HEK293 (cell line): ENCODE data around the gene HMGXB3.

Source experiments
- GLIS2 ChIP-seq: fragments of 450-650 bp; formaldehyde crosslinking; IDR thresholded peaks from 2 replicates; pipeline ENCODE4 v1.5.1; 2016; ENCODE audit warnings: missing biosample characterization, missing genetic modification characterization
- KLF16 ChIP-seq: fragments of 450-650 bp; formaldehyde crosslinking; IDR thresholded peaks from 2 replicates; pipeline ENCODE4 v1.5.1; 2017; ENCODE audit warnings: missing biosample characterization, missing genetic modification characterization
- MEIS1 ChIP-seq: sonication (generic); formaldehyde crosslinking; IDR thresholded peaks from 2 replicates; pipeline ENCODE4 v1.8.1; 2022; ENCODE audit warnings: missing genetic modification reagents, mild to moderate bottlenecking, borderline replicate concordance
- MYNN ChIP-seq: fragments of 450-650 bp; formaldehyde crosslinking; IDR thresholded peaks from 2 replicates; pipeline ENCODE4 v1.5.1; 2016; ENCODE audit warnings: missing biosample characterization, missing genetic modification characterization, borderline replicate concordance
- ZNF24 ChIP-seq: fragments of 450-650 bp; formaldehyde crosslinking; IDR thresholded peaks from 2 replicates; pipeline ENCODE4 v1.5.1; 2016; ENCODE audit warnings: missing biosample characterization, missing genetic modification characterization
- ZNF274 ChIP-seq, 2 experiments: fragments of 200-500 bp in 1 of 2; fragments of 450-650 bp in 1 of 2; sonication (Bioruptor generic) in 1 of 2; formaldehyde crosslinking in 1 of 2; IDR thresholded peaks; 2 replicates each; pipeline versions ENCODE4 v1.5.1 to v1.6.1; 2014 to 2016; ENCODE audit warnings: borderline replicate concordance in 1 of 2, inconsistent platforms in 1 of 2, low read length in 1 of 2, missing biosample characterization in 1 of 2, missing genetic modification characterization in 1 of 2
- ZNF366 ChIP-seq: fragments of 450-650 bp; formaldehyde crosslinking; conservative IDR thresholded peaks from 2 replicates; pipeline ENCODE4 v1.5.1; 2016; ENCODE audit warnings: missing biosample characterization, missing genetic modification characterization
- TF ChIP-seq, protein P1 (sequence below): fragments of 450-650 bp; formaldehyde crosslinking; IDR thresholded peaks from 2 replicates; pipeline ENCODE4 v1.5.1; 2016; ENCODE audit warnings: missing biosample characterization, missing genetic modification characterization
- TF ChIP-seq, protein P2 (sequence below): fragments of 450-650 bp; formaldehyde crosslinking; IDR thresholded peaks from 2 replicates; pipeline ENCODE4 v1.5.1; 2016; ENCODE audit warnings: missing biosample characterization, missing genetic modification characterization

GRCh38 chr5:150057511-150057910 lies 57.0 kb downstream of the HMGXB3 start:
- TF ChIP-seq, protein P1, sequence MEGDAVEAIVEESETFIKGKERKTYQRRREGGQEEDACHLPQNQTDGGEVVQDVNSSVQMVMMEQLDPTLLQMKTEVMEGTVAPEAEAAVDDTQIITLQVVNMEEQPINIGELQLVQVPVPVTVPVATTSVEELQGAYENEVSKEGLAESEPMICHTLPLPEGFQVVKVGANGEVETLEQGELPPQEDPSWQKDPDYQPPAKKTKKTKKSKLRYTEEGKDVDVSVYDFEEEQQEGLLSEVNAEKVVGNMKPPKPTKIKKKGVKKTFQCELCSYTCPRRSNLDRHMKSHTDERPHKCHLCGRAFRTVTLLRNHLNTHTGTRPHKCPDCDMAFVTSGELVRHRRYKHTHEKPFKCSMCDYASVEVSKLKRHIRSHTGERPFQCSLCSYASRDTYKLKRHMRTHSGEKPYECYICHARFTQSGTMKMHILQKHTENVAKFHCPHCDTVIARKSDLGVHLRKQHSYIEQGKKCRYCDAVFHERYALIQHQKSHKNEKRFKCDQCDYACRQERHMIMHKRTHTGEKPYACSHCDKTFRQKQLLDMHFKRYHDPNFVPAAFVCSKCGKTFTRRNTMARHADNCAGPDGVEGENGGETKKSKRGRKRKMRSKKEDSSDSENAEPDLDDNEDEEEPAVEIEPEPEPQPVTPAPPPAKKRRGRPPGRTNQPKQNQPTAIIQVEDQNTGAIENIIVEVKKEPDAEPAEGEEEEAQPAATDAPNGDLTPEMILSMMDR (tag by site-specific recombination), result no peak
- no peak for TF ChIP-seq ZNF274 (IDR thresholded peaks at IDR 0.05; ENCODE audit: low read length)
- TF ChIP-seq ZNF274 (tag by site-specific recombination; IDR thresholded peaks at IDR 0.05; ENCODE audit: borderline replicate concordance), result no peak
- no peak for TF ChIP-seq MYNN
- TF ChIP-seq KLF16, result no peak
- TF ChIP-seq ZNF366, result no peak
- no peak for TF ChIP-seq MEIS1 (CRISPR knock-in tag)
- TF ChIP-seq, protein P2, sequence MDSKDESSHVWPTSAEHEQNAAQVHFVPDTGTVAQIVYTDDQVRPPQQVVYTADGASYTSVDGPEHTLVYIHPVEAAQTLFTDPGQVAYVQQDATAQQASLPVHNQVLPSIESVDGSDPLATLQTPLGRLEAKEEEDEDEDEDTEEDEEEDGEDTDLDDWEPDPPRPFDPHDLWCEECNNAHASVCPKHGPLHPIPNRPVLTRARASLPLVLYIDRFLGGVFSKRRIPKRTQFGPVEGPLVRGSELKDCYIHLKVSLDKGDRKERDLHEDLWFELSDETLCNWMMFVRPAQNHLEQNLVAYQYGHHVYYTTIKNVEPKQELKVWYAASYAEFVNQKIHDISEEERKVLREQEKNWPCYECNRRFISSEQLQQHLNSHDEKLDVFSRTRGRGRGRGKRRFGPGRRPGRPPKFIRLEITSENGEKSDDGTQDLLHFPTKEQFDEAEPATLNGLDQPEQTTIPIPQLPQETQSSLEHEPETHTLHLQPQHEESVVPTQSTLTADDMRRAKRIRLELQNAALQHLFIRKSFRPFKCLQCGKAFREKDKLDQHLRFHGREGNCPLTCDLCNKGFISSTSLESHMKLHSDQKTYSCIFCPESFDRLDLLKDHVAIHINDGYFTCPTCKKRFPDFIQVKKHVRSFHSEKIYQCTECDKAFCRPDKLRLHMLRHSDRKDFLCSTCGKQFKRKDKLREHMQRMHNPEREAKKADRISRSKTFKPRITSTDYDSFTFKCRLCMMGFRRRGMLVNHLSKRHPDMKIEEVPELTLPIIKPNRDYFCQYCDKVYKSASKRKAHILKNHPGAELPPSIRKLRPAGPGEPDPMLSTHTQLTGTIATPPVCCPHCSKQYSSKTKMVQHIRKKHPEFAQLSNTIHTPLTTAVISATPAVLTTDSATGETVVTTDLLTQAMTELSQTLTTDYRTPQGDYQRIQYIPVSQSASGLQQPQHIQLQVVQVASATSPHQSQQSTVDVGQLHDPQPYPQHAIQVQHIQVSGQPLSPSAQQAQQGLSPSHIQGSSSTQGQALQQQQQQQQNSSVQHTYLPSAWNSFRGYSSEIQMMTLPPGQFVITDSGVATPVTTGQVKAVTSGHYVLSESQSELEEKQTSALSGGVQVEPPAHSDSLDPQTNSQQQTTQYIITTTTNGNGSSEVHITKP (tag by site-specific recombination), result no peak
- no peak for TF ChIP-seq ZNF24 (tag by site-specific recombination)
- TF ChIP-seq GLIS2 (tag by site-specific recombination), result no peak
